GM12875 (cell line): ENCODE data around the gene OR8D2.

Source experiments
- H3K4me3 ChIP-seq: one replicate; pipeline ENCODE4 v1.5.1; 2011; ENCODE audit warnings: low read depth, low read length, control low read depth
- CTCF ChIP-seq: IDR thresholded peaks from 2 replicates; pipeline ENCODE4 v1.5.1; 2011; ENCODE audit warnings: low read depth, mild to moderate bottlenecking, control low read depth, inconsistent platforms, low read length, moderate library complexity, borderline replicate concordance; ENCODE audit not compliant: insufficient read depth

OR8D2 gene, protein sequence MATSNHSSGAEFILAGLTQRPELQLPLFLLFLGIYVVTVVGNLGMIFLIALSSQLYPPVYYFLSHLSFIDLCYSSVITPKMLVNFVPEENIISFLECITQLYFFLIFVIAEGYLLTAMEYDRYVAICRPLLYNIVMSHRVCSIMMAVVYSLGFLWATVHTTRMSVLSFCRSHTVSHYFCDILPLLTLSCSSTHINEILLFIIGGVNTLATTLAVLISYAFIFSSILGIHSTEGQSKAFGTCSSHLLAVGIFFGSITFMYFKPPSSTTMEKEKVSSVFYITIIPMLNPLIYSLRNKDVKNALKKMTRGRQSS

GRCh38 chr11:124320097-124320496, at the start of gene OR8D2:
Gene OR8D2 (minus strand): TSS chr11:124320197. CDS start chr11:124320197, 0 bp downstream.
- no peak within 1 kb of the TSS for H3K4me3 ChIP-seq
- TF ChIP-seq CTCF = no peak

GRCh38 chr11:124359566-124359965, 39.6 kb upstream of the OR8D2 start:
- no peak overlapping the region for H3K4me3 ChIP-seq
- no peak for TF ChIP-seq CTCF

DNA sequence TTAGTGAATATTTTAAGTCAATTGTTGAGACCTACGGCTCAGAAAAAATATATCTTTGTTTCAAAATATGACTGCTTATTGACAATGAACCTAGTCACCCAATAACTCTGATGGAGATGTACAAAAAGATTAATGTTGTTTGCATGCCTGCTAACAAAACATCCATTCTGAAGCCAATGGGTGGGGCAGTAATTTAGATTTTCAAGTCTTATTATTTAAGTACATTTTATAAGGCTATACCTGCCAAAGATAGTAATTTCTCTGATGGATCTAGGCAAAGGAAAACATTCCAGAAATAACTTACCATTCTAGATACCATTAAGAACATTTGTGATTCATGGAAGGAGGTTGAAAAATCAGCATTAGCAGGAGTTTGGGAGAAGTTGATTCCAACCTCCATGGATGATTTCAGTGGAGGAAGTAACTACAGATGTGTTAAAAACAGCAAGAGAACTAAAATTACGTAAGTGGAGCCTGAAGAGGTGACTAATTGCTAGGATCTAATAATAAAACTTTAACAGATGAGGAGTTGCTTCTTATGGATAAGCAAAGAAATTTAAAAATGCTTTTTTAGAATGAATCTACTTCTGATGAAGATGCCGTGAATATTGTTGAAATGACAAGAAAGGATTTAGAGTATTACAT, 26.4 kb upstream of the OR8D2 start:
- no peak overlapping the region for H3K4me3 ChIP-seq
- TF ChIP-seq CTCF = no peak

DNA sequence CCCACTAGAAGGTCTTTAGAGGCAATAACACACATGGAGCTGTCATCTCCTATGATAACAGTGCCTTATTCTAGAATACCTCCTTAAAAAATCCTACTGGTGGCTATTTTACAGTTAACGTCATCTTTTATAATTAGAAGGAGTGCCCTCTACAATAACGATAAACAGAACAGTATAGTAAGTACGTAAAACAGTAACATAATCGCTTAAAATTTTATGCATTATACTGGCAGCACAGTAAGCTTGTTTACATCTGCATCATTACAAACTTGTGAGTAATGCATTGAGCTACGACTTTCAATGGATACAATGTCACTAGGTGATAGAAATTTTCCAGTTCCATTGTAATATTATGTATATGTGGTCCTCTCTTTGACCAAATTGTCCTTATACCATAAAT, 24.3 kb upstream of the OR8D2 start:
- no peak for TF ChIP-seq CTCF
- H3K4me3 ChIP-seq = no peak overlapping the region

DNA sequence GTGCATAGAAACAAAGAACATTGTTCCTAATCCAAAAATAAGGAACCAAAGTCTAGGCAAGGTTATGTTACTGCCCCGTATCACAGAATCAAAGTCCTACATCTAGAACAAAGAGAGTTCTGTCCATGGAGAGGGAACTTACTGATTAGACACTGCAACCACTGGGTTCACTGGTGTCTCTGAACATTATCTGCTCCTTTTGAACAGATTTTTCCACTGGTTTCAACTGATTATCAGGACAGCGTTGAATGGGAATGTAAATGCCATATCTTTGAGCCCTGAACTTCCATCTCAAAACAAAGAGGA, 20.1 kb upstream of the OR8D2 start:
- no peak overlapping the region for H3K4me3 ChIP-seq
- TF ChIP-seq CTCF = no peak

- no peak overlapping the region for H3K4me3 ChIP-seq
- TF ChIP-seq CTCF = no peak
These were observed 19.6 kb upstream of the OR8D2 start for GRCh38 chr11:124339396-124340141.
